ENCODE results near the gene KLK7.

DNA sequence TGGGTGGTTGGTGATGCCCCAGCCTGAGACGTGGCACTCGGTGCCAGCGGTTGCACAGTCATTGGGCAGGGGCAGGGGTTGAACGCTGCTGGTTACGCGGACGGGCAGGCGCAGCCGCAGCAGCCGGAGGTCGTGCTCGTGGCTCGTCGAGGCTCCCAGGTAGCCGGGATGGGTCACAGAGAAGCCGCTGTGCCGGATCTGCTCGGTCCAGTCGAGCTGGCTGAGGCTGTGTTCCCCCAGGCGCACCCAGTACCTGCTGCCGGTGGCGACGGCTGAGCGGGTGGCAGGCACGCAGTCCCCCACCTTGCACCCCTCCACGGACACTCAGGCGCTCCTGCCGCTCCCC lies 48.1 kb upstream of the KLK7 start:
- TF ChIP-seq, protein P1, sequence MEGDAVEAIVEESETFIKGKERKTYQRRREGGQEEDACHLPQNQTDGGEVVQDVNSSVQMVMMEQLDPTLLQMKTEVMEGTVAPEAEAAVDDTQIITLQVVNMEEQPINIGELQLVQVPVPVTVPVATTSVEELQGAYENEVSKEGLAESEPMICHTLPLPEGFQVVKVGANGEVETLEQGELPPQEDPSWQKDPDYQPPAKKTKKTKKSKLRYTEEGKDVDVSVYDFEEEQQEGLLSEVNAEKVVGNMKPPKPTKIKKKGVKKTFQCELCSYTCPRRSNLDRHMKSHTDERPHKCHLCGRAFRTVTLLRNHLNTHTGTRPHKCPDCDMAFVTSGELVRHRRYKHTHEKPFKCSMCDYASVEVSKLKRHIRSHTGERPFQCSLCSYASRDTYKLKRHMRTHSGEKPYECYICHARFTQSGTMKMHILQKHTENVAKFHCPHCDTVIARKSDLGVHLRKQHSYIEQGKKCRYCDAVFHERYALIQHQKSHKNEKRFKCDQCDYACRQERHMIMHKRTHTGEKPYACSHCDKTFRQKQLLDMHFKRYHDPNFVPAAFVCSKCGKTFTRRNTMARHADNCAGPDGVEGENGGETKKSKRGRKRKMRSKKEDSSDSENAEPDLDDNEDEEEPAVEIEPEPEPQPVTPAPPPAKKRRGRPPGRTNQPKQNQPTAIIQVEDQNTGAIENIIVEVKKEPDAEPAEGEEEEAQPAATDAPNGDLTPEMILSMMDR (conservative IDR thresholded peaks at IDR 0.05; ENCODE audit: low read depth, low read length), result no peak
- TF ChIP-seq EZH2 (IDR thresholded peaks at IDR 0.05; ENCODE audit: low read length, unreplicated experiment), result no peak
- TF ChIP-seq EZH2phosphoT487 (IDR thresholded peaks at IDR 0.05; ENCODE audit: borderline replicate concordance, low read length), result no peak

Data from PC-3 (cell line).